ENCODE results near the gene NXPE3. TPM values are rescaled to one million over a fixed set of nuclear protein-coding genes. Genes with fewer than 3 reads are reported as not detected.

NXPE3 gene
- total and polyA plus RNA-seq, 5 donors from 2014 or later, result 37.9 to 43.2 (median 42.2) TPM

DNA sequence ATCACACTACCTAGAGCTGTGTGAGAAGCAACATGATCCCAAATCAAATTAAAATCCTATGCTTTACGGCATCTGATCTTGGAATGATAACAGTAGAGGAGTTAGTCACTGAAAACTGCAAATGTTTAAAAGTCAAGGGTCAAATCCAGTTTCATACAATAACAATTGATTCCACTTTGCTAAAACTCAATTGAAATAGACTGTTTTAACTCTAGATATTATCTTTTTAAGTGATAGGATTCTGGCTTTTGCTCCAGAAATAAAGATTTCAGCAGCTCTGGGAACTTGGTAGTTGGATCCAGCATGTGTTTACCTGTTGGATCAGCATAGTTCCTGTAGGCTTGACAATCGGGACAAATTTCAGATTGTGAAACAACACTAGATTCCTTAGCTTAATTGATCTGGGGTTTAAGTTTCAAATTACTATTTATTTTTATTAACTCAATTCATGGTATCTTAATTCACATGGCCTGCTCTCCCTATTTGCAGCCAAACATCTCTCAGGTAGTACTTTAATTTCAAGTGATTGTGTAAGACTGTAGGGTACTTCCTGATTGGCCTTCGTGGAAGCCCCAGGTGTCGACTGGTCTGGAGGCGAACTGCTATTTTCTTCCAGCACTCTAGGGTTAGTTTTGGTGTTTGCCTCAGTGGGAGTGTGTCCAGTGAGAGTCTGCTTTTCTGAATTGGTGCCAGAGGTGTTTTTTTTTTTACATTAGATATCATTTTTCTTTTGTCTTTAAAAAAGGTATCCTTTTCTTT lies 86.9 kb downstream of the NXPE3 start:
- no peak overlapping the region for H3K27ac ChIP-seq (ENCODE audit: insufficient read depth, low read length, poor library complexity, severe bottlenecking)
- no peak overlapping the region for H3K27ac Mint-ChIP-seq
- no peaks in the 10 kb centered on the region for H3K9me3 ChIP-seq (ENCODE audit: control insufficient read depth in 2 of 2, low read length in 2 of 2)
- H3K4me1 ChIP-seq (ENCODE audit: control insufficient read depth, insufficient read depth, low read length, poor library complexity, severe bottlenecking), result no peaks in the 10 kb centered on the region
- H3K36me3 ChIP-seq (ENCODE audit: control insufficient read depth, insufficient read depth, low read length), result peaks cover 13% of the 10 kb centered on the region
- DNase-seq (peak in 1 of 3 donors; percentile 29), ATAC-seq (ENCODE audit: low read depth in 2 of 2) (no peak)
- no peak overlapping the region for H3K4me3 ChIP-seq (ENCODE audit: low read depth, low read length)
- H3K27me3 ChIP-seq (ENCODE audit: control insufficient read depth, insufficient read depth, low read length), result no peaks in the 10 kb centered on the region
- H3K4me3 Mint-ChIP-seq, result no peak overlapping the region
- H3K9me3 Mint-ChIP-seq, result no peaks in the 10 kb centered on the region
- peaks cover 4% of the 10 kb centered on the region for H3K36me3 Mint-ChIP-seq
- no peaks in the 10 kb centered on the region for H3K27me3 Mint-ChIP-seq
- H3K4me1 Mint-ChIP-seq, result peaks cover 3 to 24% (median 23%) of the 10 kb centered on the region in 4 donors

DNA sequence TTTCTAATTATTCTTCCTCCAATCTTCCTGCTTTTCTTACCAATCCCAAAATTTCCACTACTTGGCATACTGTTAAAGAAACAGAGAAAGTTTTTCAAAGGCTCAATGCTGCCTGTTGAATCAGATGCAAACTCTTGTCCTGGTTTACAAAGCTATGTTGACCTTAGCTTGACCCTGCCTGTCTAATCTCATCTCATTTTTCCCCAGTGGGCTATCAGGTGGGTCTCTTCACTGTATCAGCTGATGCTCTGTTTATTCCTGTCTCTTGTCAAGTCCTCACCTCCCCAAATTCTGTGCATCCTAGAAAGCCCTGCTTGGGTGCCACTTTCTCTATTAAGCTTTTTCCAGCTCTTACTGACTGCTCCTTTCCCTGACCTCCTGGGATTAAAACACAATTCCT lies 88.5 kb downstream of the NXPE3 start:
- H3K36me3 ChIP-seq (ENCODE audit: control insufficient read depth, insufficient read depth, low read length), result no peaks in the 10 kb centered on the region
- no peaks in the 10 kb centered on the region for H3K27me3 ChIP-seq (ENCODE audit: control insufficient read depth, insufficient read depth, low read length)
- ATAC-seq (ENCODE audit: low read depth in 2 of 2) (no peak), DNase-seq (no peak)
- no peak overlapping the region for H3K27ac ChIP-seq (ENCODE audit: insufficient read depth, low read length, poor library complexity, severe bottlenecking)
- no peaks in the 10 kb centered on the region for H3K4me1 ChIP-seq (ENCODE audit: control insufficient read depth, insufficient read depth, low read length, poor library complexity, severe bottlenecking)
- no peak overlapping the region for H3K4me3 Mint-ChIP-seq
- H3K9me3 ChIP-seq (ENCODE audit: control insufficient read depth in 2 of 2, low read length in 2 of 2), result no peaks in the 10 kb centered on the region
- H3K36me3 Mint-ChIP-seq, result no peaks in the 10 kb centered on the region
- H3K27me3 Mint-ChIP-seq, result no peaks in the 10 kb centered on the region
- peaks cover 0 to 1% (median 0%) of the 10 kb centered on the region in 7 donors for H3K9me3 Mint-ChIP-seq
- peaks cover 3 to 11% (median 10%) of the 10 kb centered on the region in 4 donors for H3K4me1 Mint-ChIP-seq
- no peak overlapping the region for H3K4me3 ChIP-seq (ENCODE audit: low read depth, low read length)
- no peak overlapping the region for H3K27ac Mint-ChIP-seq

DNA sequence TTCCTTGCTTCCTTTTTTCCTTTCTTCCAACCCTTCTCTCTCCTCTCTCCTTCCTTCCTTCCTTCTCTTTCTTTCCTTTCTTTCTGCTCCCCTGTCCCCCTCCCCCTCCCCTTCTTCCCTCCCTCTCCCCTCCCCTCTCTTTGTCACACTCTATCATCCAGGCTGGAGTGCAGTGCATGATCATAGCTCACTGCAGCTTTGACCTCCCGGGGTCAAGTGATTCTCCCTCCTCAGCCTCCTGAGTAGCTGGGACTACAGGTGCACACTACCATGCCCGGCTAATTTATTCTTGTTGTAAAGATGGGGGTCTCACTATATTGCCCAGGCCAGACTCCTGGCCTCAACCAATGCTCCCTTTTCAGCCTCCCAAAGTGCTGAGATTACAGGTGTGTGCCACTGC lies 89.0 kb downstream of the NXPE3 start:
- Mint-ChIP-seq H3K27me3 (no peaks in the 10 kb centered on the region), H3K4me1 (peaks cover 3 to 11% (median 8%) of the 10 kb centered on the region in 4 donors), H3K9me3 (peaks cover 0 to 1% (median 0%) of the 10 kb centered on the region in 7 donors), H3K36me3 (peaks cover under 1% of the 10 kb centered on the region), H3K27ac (no peak overlapping the region), H3K4me3 (no peak overlapping the region)
- H3K4me1 ChIP-seq (ENCODE audit: control insufficient read depth, insufficient read depth, low read length, poor library complexity, severe bottlenecking), result no peaks in the 10 kb centered on the region
- DNase-seq (no peak), ATAC-seq (ENCODE audit: low read depth in 2 of 2) (no peak)
- no peaks in the 10 kb centered on the region for H3K36me3 ChIP-seq (ENCODE audit: control insufficient read depth, insufficient read depth, low read length)
- no peak overlapping the region for H3K27ac ChIP-seq (ENCODE audit: insufficient read depth, low read length, poor library complexity, severe bottlenecking)
- no peak overlapping the region for H3K4me3 ChIP-seq (ENCODE audit: low read depth, low read length)
- H3K9me3 ChIP-seq (ENCODE audit: control insufficient read depth in 2 of 2, low read length in 2 of 2), result no peaks in the 10 kb centered on the region
- no peaks in the 10 kb centered on the region for H3K27me3 ChIP-seq (ENCODE audit: control insufficient read depth, insufficient read depth, low read length)

DNA sequence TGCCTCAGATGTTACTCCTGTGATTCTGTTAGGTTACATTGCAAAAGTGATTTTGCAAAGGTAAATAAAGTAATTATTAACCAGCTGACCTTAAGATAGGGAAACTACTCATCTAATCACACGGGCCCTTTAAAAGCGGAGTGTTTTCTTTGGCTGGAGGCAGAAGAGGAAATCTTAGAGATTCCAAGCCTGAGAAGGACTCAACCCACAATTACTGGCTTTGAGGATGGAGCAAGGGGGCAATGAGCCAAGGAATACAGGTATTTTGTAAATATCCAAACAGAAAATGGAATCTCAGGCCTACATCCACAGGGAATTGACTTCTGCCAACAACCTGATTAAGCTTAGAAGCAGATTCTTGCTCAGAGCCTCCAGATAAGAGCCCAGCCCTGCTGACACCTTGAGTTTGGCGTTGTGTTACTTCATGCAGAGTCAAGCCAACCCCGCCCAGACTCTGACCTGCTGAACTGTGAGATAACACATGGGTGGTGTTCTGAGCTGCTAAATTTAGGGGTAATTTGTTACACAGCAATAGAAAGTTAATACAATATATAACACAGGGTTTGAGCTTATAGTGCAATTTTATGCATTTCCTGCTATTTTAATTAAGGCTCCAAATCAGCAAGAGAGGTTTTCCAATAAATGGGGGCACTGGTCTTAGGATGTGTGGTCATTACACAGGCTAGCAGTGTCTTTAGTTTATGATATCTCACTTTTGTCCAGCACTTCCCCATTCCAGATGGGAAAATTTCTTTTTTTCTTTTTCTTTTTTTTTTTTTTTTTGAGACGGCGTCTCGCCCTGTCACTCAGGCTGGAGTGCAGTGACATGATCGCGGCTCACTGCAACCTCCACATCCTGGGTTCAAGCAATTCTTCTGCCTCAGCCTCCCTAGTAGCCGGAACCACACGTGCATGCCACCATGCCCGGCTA lies 89.8 kb downstream of the NXPE3 start:
- Histone ChIP-seq H3K27me3 (ENCODE audit: control insufficient read depth, insufficient read depth, low read length) (no peaks in the 10 kb centered on the region), H3K27ac (ENCODE audit: insufficient read depth, low read length, poor library complexity, severe bottlenecking) (no peak overlapping the region), H3K4me1 (ENCODE audit: control insufficient read depth, insufficient read depth, low read length, poor library complexity, severe bottlenecking) (no peaks in the 10 kb centered on the region), H3K9me3 (ENCODE audit: control insufficient read depth in 2 of 2, low read length in 2 of 2) (no peaks in the 10 kb centered on the region), H3K4me3 (ENCODE audit: low read depth, low read length) (no peak overlapping the region), H3K36me3 (ENCODE audit: control insufficient read depth, insufficient read depth, low read length) (no peaks in the 10 kb centered on the region)
- Mint-ChIP-seq H3K36me3 (peaks cover 3% of the 10 kb centered on the region), H3K4me1 (peaks cover 3 to 11% (median 4%) of the 10 kb centered on the region in 4 donors), H3K27me3 (no peaks in the 10 kb centered on the region), H3K27ac (no peak overlapping the region), H3K9me3 (peaks cover 0 to 3% (median 0%) of the 10 kb centered on the region in 7 donors), H3K4me3 (no peak overlapping the region)
- DNase-seq (peak in 1 of 3 donors; percentile 21), ATAC-seq (ENCODE audit: low read depth in 2 of 2) (no peak)

DNA sequence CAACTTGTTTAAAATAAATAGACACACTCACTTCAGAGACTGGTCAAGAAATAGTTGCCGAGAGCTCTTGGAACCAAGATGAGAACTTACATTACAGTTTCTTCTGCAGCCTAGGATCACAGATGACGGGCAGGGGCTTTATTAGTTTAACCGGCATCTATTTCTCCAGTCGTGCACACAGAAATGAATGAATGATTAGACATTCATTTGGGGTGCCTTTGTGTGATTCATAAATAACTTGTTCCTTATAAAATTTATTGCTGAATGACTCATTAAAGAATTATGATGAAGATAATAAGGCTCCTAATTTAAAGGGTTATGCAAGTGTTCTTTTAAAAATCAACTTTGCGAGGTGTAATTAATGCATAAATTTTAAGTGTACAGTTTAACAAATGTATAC lies 91.1 kb downstream of the NXPE3 start:
- Histone ChIP-seq H3K27me3 (ENCODE audit: control insufficient read depth, insufficient read depth, low read length) (no peaks in the 10 kb centered on the region), H3K27ac (ENCODE audit: insufficient read depth, low read length, poor library complexity, severe bottlenecking) (no peak overlapping the region), H3K4me1 (ENCODE audit: control insufficient read depth, insufficient read depth, low read length, poor library complexity, severe bottlenecking) (no peaks in the 10 kb centered on the region), H3K9me3 (ENCODE audit: control insufficient read depth in 2 of 2, low read length in 2 of 2) (no peaks in the 10 kb centered on the region), H3K36me3 (ENCODE audit: control insufficient read depth, insufficient read depth, low read length) (no peaks in the 10 kb centered on the region), H3K4me3 (ENCODE audit: low read depth, low read length) (no peak overlapping the region)
- Mint-ChIP-seq H3K4me1 (peaks cover 0 to 11% (median 4%) of the 10 kb centered on the region in 4 donors), H3K9me3 (peaks cover 0 to 3% (median 0%) of the 10 kb centered on the region in 7 donors), H3K27me3 (no peaks in the 10 kb centered on the region), H3K4me3 (no peak overlapping the region), H3K27ac (no peak overlapping the region), H3K36me3 (peaks cover 3% of the 10 kb centered on the region)
- ATAC-seq (ENCODE audit: low read depth in 2 of 2) (no peak), DNase-seq (no peak)

DNA sequence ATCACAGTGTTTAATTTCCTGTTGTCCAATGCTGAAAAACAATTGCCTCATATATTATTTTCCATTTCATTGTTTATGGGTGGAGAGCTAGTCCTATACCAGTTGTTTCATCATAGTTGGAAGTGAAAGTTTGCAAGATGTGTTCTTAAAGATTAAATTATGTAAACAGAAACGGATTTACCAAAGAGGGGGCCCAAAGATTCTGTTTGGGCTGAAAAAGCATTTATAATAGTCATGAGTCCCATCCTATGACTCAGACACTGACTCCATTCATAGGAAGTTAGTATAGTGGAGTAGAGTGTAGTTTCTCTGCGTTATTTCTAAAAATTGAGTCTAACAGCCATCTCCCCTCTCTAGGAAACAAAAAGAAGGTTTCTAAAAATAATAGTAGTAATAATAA lies 94.6 kb downstream of the NXPE3 start:
- no peaks in the 10 kb centered on the region for H3K9me3 ChIP-seq (ENCODE audit: control insufficient read depth in 2 of 2, low read length in 2 of 2)
- H3K4me3 Mint-ChIP-seq, result no peak overlapping the region
- ATAC-seq (ENCODE audit: low read depth in 2 of 2) (no peak), DNase-seq (no peak)
- H3K27ac ChIP-seq (ENCODE audit: insufficient read depth, low read length, poor library complexity, severe bottlenecking), result no peak overlapping the region
- H3K36me3 ChIP-seq (ENCODE audit: control insufficient read depth, insufficient read depth, low read length), result no peaks in the 10 kb centered on the region
- no peaks in the 10 kb centered on the region for H3K27me3 ChIP-seq (ENCODE audit: control insufficient read depth, insufficient read depth, low read length)
- H3K4me3 ChIP-seq (ENCODE audit: low read depth, low read length), result no peak overlapping the region
- peaks cover 3% of the 10 kb centered on the region for H3K36me3 Mint-ChIP-seq
- peaks cover 0 to 3% (median 0%) of the 10 kb centered on the region in 4 donors for H3K4me1 Mint-ChIP-seq
- H3K4me1 ChIP-seq (ENCODE audit: control insufficient read depth, insufficient read depth, low read length, poor library complexity, severe bottlenecking), result no peaks in the 10 kb centered on the region
- peaks cover 0 to 5% (median 0%) of the 10 kb centered on the region in 7 donors for H3K9me3 Mint-ChIP-seq
- H3K27ac Mint-ChIP-seq, result no peak overlapping the region
- no peaks in the 10 kb centered on the region for H3K27me3 Mint-ChIP-seq

DNA sequence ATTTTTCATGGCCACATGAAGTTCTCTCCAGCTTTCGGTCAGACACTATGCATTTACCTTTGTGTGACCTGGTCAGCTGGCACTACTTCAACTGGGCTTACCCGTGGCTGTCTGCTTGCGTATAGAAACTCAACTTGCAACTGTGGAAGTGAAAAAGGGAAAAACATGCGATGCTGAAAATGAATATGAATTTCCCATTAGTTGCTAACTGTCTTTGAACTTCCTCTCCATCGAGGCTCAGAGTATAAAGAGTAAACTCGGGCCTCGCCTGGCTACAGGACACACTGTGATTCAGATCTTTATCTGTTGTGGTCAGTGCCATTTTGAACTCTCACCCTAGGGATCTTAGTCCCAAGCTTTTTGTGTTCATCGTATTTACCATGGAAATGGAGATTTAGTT lies 97.1 kb downstream of the NXPE3 start:
- ATAC-seq (ENCODE audit: low read depth in 2 of 2) (no peak), DNase-seq (no peak)
- Histone ChIP-seq H3K36me3 (ENCODE audit: control insufficient read depth, insufficient read depth, low read length) (no peaks in the 10 kb centered on the region), H3K4me3 (ENCODE audit: low read depth, low read length) (no peak overlapping the region), H3K27me3 (ENCODE audit: control insufficient read depth, insufficient read depth, low read length) (no peaks in the 10 kb centered on the region), H3K4me1 (ENCODE audit: control insufficient read depth, insufficient read depth, low read length, poor library complexity, severe bottlenecking) (no peaks in the 10 kb centered on the region), H3K27ac (ENCODE audit: insufficient read depth, low read length, poor library complexity, severe bottlenecking) (no peak overlapping the region), H3K9me3 (ENCODE audit: control insufficient read depth in 2 of 2, low read length in 2 of 2) (no peaks in the 10 kb centered on the region)
- H3K27ac Mint-ChIP-seq, result no peak overlapping the region
- no peak overlapping the region for H3K4me3 Mint-ChIP-seq
- peaks cover 0 to 5% (median 0%) of the 10 kb centered on the region in 7 donors for H3K9me3 Mint-ChIP-seq
- peaks cover 4% of the 10 kb centered on the region for H3K27me3 Mint-ChIP-seq
- H3K36me3 Mint-ChIP-seq, result peaks cover 3% of the 10 kb centered on the region
- no peaks in the 10 kb centered on the region for H3K4me1 Mint-ChIP-seq
